Measurements from ENCODE around the gene PCDH12. TPM values are rescaled to one million over a fixed set of nuclear protein-coding genes. Genes with fewer than 3 reads are reported as not detected.

Gene PCDH12
- total and polyA plus RNA-seq, 2 of the 8 experiments (the other 6 are each of a cell fraction or from before 2014, with no cell fraction given), result 0.06 to 0.17 TPM

DNA sequence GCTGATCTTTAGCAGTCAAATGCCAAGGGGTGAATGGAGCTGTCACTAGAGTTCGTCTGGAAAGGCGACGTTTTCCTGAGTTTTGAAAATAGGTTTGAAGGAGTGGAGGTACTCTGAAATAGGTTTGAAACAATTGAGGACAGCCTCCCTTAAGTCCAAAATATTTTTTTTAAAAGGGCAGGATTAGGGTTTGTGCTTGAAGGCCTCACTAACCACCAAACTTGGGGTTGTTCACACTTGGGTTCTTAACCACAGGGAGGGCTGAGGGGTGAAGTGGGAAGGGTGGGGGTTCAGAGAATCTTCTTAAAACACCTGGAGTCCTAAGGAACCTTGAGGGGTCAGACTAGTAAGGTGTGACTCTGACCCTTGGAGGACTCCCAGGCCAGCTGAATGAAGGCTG, 3.5 kb upstream of the PCDH12 start:
- WGBS, 2 experiments (ENCODE audit: extremely low coverage in 1 of 2, insufficient coverage in 1 of 2, insufficient read length in 1 of 2, insufficient replicate concordance in 2 of 2, low coverage in 1 of 2, low lambda C conversion rate in 2 of 2, missing lambda C conversion rate in 1 of 2), result 92% methylated on average over 3 of the region's 3 CpGs; no CpG with 5 or more reads in 1 of the 2 experiments
- no peaks in the 10 kb centered on the region for H3K23me2 ChIP-seq (ENCODE audit: low read depth, low read length)
- H2AK5ac ChIP-seq (ENCODE audit: low read depth, low read length), result no peak overlapping the region
- no peak overlapping the region for H4K5ac ChIP-seq (ENCODE audit: insufficient read length, low read depth, low read length)
- no peak overlapping the region for H3K27ac ChIP-seq (ENCODE audit: low read depth, low read length)
- no peaks in the 10 kb centered on the region for H3K79me2 ChIP-seq (ENCODE audit: control insufficient read depth in 1 of 2, insufficient read depth in 2 of 2, low read length in 2 of 2)
- FAIRE-seq (no peak), DNase-seq (ENCODE audit: low read depth in 1 of 2, low spot score in 2 of 2) (no peak)
- no peak overlapping the region for H3K18ac ChIP-seq (ENCODE audit: extremely low read depth, low read length)
- no peak overlapping the region for H2BK120ac ChIP-seq (replicated peaks; ENCODE audit: low read depth, low read length)
- H3K4me2 ChIP-seq (ENCODE audit: insufficient read depth in 1 of 2, low read depth in 2 of 2, low read length in 2 of 2), result no peak overlapping the region
- ChIA-PET POLR2A (ENCODE audit: partially characterized antibody) (interaction anchor here (1.3 to 9.2 kb wide), 5 partner anchors 8 to 269 kb away, joined by 3 to 121 read pairs (median 8); partner anchors contain the start of gene RNF14), CTCF (ENCODE audit: partially characterized antibody) (interaction anchor here (0.7 to 13.3 kb wide), 54 partner anchors 8 to 591 kb away, joined by 3 to 324 read pairs (median 6); partner anchors contain the start of genes DELE1, PCDH1, PCDHGA10 and RNF14)
- no peak overlapping the region for H3K4me3 ChIP-seq (ENCODE audit: extremely low read depth in 1 of 4, insufficient read depth in 2 of 4, low read depth in 3 of 4, low read length in 4 of 4)
- H4K91ac ChIP-seq (replicated peaks; ENCODE audit: insufficient read length, low read length), result no peak overlapping the region
- no peak overlapping the region for H3K23ac ChIP-seq (ENCODE audit: insufficient read length)
- no peak overlapping the region for H3K14ac ChIP-seq (ENCODE audit: insufficient read length)
- peak overlapping the region; percentile 48; the same call in 1 of the 2 replicates for H2BK15ac ChIP-seq (ENCODE audit: low read length)
- H4K20me1 ChIP-seq (replicated peaks in 1 of 2; ENCODE audit: control insufficient read depth in 1 of 2, insufficient read depth in 2 of 2, low read length in 2 of 2), result no peaks in the 10 kb centered on the region
- no peak overlapping the region for H3K9ac ChIP-seq (replicated peaks in 1 of 4; ENCODE audit: extremely low read depth in 1 of 4, low read depth in 3 of 4, low read length in 3 of 4)
- no peaks in the 10 kb centered on the region; a peak in 1 of 7 replicates for H3K27me3 ChIP-seq (replicated peaks in 1 of 4; ENCODE audit: control insufficient read depth in 3 of 4, extremely low read depth in 1 of 4, insufficient read depth in 3 of 4, low read length in 3 of 4)
- no peak overlapping the region for H4K8ac ChIP-seq (ENCODE audit: extremely low read depth, insufficient read depth, low read length)
- no peak overlapping the region for H2BK5ac ChIP-seq (ENCODE audit: low read depth, low read length)
- H3K4me1 ChIP-seq (replicated peaks in 1 of 4; ENCODE audit: control insufficient read depth in 3 of 4, insufficient read depth in 4 of 4, low read length in 3 of 4), result peaks cover 2 to 9% (median 9%) of the 10 kb centered on the region in 4 experiments; a peak in 6 of 7 replicates
- H3K56ac ChIP-seq (replicated peaks; ENCODE audit: insufficient read length, low read depth, low read length), result no peak overlapping the region
- no peaks in the 10 kb centered on the region for H3K9me3 ChIP-seq (ENCODE audit: insufficient read depth in 2 of 2, low read depth in 1 of 2, low read length in 1 of 2)
- H3K79me1 ChIP-seq (ENCODE audit: low read depth, low read length), result no peaks in the 10 kb centered on the region
- H2BK12ac ChIP-seq (ENCODE audit: low read depth, low read length), result no peak overlapping the region
- H2BK20ac ChIP-seq (ENCODE audit: low read length), result no peak overlapping the region
- H2AFZ ChIP-seq (ENCODE audit: low read length), result no peak overlapping the region
- no peak overlapping the region for H3K4ac ChIP-seq (replicated peaks; ENCODE audit: insufficient read length, low read depth, low read length)
- no peaks in the 10 kb centered on the region for H3K36me3 ChIP-seq (ENCODE audit: control insufficient read depth in 2 of 4, insufficient read depth in 4 of 4, low read length in 3 of 4)
- TF ChIP-seq TEAD4 (IDR thresholded peaks at IDR 0.05; ENCODE audit: low read depth, low read length) (no peak), ASH2L (IDR thresholded peaks at IDR 0.05; ENCODE audit: low read length) (no peak), SRF (IDR thresholded peaks at IDR 0.05; ENCODE audit: low read depth, low read length) (no peak), SAP30 (IDR thresholded peaks at IDR 0.05; ENCODE audit: insufficient read depth, insufficient replicate concordance, low read length) (no peak), SP2 (IDR thresholded peaks at IDR 0.05; ENCODE audit: low read length) (no peak), GABPA (IDR thresholded peaks at IDR 0.05; ENCODE audit: borderline replicate concordance, insufficient read depth, low read length) (no peak), SP4 (IDR thresholded peaks at IDR 0.05; ENCODE audit: low read length) (no peak), CBX5 (IDR thresholded peaks at IDR 0.05; ENCODE audit: low read depth, low read length) (no peak), SIX5 (IDR thresholded peaks at IDR 0.05; ENCODE audit: low read depth, low read length) (no peak)
- TF ChIP-seq, protein P1, sequence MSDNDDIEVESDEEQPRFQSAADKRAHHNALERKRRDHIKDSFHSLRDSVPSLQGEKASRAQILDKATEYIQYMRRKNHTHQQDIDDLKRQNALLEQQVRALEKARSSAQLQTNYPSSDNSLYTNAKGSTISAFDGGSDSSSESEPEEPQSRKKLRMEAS (IDR thresholded peaks at IDR 0.05), result no peak
- TF ChIP-seq, protein P2, sequence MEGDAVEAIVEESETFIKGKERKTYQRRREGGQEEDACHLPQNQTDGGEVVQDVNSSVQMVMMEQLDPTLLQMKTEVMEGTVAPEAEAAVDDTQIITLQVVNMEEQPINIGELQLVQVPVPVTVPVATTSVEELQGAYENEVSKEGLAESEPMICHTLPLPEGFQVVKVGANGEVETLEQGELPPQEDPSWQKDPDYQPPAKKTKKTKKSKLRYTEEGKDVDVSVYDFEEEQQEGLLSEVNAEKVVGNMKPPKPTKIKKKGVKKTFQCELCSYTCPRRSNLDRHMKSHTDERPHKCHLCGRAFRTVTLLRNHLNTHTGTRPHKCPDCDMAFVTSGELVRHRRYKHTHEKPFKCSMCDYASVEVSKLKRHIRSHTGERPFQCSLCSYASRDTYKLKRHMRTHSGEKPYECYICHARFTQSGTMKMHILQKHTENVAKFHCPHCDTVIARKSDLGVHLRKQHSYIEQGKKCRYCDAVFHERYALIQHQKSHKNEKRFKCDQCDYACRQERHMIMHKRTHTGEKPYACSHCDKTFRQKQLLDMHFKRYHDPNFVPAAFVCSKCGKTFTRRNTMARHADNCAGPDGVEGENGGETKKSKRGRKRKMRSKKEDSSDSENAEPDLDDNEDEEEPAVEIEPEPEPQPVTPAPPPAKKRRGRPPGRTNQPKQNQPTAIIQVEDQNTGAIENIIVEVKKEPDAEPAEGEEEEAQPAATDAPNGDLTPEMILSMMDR (IDR thresholded peaks at IDR 0.05; ENCODE audit: control extremely low read depth in 1 of 3, insufficient read depth in 1 of 3, low read depth in 1 of 3, low read length in 3 of 3), result no peak
